WI38 (cell line): ENCODE data around the gene ZBTB20.

Source experiments
- H3K4me3 ChIP-seq: 2 replicates; pipeline ENCODE4 v1.5.1; 2011; ENCODE audit warnings: low read depth, mild to moderate bottlenecking, control low read depth, low read length
- CTCF ChIP-seq: IDR thresholded peaks from 2 replicates; pipeline ENCODE4 v1.5.1; 2012; ENCODE audit warnings: low read depth, mild to moderate bottlenecking, control low read depth, low read length

The ZBTB20 gene

DNA sequence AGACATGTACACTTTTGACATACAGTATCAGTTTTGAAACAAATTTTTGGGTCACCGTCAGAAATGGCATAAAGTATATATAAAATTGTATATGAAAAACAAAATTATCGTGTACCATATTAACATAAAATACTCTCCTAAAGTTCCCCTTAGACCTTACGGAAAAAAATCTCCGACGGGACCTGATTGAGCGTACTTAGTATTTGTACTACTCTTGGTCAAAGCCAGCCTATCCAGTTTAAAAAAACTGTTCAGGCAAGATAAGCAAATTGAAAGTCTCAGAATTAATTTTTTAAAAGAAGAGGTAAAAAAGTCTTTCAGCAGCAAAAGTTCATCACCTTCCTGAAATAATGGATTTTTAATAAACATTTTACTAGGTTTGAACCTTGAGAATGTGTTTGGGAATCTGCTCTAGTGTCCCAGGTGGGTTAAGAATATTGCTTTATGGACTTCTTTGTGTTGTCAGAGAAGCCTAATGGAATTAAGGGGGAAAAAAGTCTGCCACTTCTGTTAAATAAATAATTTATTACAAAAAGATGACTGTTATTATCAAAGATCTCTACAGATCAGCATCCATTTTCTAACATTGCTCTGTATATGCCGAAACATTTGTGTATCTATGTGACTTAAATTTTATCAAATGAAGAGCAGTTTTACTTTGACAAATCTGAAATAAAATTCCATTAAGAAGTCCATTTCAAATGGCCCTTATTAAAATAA is 48.6 kb downstream of the ZBTB20 start:
- no peak for TF ChIP-seq CTCF
- H3K4me3 ChIP-seq, result no peak overlapping the region

DNA sequence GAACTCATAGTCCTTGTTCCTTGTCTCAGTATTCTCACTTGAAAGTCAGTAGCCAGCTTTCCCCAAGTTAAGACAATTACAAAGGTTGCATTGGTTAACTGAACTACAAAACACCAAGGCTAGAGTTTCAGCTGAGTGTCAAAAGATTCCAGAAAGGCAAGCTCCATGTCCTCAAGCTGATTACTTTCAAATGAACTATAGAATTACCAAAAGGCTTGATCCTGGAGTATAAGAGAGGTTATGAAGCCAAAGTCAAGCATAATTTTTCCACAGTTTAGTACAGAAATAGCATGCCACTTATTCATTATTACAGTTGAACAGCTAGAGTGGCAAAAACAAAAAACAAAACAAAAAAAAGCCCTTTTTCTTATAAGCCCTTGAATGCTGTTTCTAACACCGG is 51.9 kb downstream of the ZBTB20 start:
- TF ChIP-seq CTCF, result no peak
- no peak overlapping the region for H3K4me3 ChIP-seq

DNA sequence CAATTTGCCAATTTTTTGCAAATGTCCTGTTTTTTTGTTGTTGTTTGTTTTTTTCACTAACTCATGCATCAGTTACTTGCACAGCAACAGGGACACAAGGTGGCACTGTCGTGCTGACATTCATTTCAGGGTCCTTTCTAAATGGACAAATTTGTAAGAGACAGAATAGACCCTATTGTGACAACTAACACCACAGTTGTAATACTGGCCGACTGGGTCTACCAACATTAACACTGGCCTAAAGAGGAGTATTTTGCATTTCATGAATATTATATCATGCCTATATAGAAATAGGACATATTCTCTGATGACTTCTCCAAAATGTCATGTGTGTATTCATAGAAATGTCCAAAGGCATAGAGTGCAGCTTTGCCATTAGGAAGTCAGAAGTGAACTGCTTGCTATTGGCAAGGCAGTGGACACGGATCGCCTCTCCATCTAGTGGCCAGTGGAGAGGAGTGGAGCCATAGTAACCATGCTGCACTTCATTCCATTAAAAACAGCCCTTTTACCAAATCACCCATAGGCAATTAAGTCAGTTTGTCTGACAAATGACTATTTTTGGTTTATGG is 54.8 kb downstream of the ZBTB20 start:
- TF ChIP-seq CTCF, result peak; percentile 84

GRCh38 chr3:115090712-115091111 is 56.4 kb downstream of the ZBTB20 start:
- no peak overlapping the region for H3K4me3 ChIP-seq
- TF ChIP-seq CTCF, result no peak

More for the DNA sequence above, 54.8 kb downstream of the ZBTB20 start:
- no peak overlapping the region for H3K4me3 ChIP-seq

GRCh38 chr3:115089481-115089880 is 57.6 kb downstream of the ZBTB20 start:
- H3K4me3 ChIP-seq, result no peak overlapping the region
- TF ChIP-seq CTCF, result no peak

- H3K4me3 ChIP-seq, result no peak overlapping the region
- no peak for TF ChIP-seq CTCF
Measured at GRCh38 chr3:115087512-115087911, 59.6 kb downstream of the ZBTB20 start.

DNA sequence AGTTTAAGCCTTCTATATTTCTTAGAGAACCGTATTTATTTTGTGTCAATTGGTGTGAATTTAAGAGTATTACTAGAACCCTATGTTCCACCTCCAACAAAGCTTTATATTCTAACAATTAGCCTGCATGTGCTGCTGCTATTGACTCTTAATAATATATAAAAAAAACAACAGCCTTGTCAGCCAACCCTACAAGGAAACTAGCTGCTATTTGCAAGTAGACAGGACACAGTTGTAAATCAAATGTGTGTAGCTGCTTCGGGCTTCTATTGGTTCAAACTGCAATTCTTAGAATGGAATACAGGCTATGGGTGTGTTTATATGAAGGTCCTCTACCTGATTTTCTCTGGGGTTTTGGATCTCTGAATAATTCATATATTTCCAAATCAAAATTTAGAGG is 60.7 kb downstream of the ZBTB20 start:
- TF ChIP-seq CTCF, result no peak
- H3K4me3 ChIP-seq, result no peak overlapping the region
